IPS-15b (cell line): ENCODE measurements around the gene GRIN2C.

Experiments
- H3K27me3 ChIP-seq: one replicate; pipeline ENCODE4 v1.6.1; 2013; ENCODE audit warnings: low read length; ENCODE audit not compliant: control insufficient read depth, insufficient read depth
- H3K36me3 ChIP-seq: one replicate; pipeline ENCODE4 v1.6.1; 2013; ENCODE audit warnings: low read length; ENCODE audit not compliant: control insufficient read depth, insufficient read depth
- H3K4me1 ChIP-seq: one replicate; pipeline ENCODE4 v1.6.1; 2013; ENCODE audit warnings: mild to moderate bottlenecking, low read length; ENCODE audit not compliant: control insufficient read depth, insufficient read depth
- H3K4me3 ChIP-seq: one replicate; pipeline ENCODE4 v1.5.1; 2013; ENCODE audit warnings: low read depth, low read length
- H3K9ac ChIP-seq: one replicate; pipeline ENCODE4 v1.6.1; 2013; ENCODE audit warnings: low read depth, mild to moderate bottlenecking, low read length
- H3K9me3 ChIP-seq: one replicate; pipeline ENCODE4 v1.6.1; 2013; ENCODE audit warnings: mild to moderate bottlenecking, low read length; ENCODE audit not compliant: control insufficient read depth, insufficient read depth

GRIN2C gene

DNA sequence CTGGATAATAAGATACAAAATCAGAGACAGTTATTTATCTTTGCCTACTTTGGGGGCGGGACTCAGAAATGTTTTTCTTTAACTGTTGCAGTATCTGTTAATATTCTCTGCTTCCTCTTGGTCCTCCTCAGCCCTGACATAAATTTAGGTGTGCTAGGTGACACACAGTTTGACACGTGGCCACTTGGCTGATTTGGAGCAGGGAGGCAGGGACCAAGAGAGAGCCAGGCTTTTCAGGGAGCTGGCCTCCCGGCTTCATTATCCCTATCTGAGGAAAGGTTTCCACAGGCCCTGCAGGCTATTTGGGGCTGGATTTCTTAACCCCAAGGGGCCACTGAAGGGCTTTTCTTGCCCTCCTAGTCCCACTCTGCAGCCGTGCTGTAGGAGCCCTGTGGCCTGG lies 63.5 kb downstream of the GRIN2C start:
- no peaks in the 10 kb centered on the region for H3K9me3 ChIP-seq
- no peaks in the 10 kb centered on the region for H3K27me3 ChIP-seq
- no peak overlapping the region for H3K4me3 ChIP-seq
- no peaks in the 10 kb centered on the region for H3K4me1 ChIP-seq
- H3K36me3 ChIP-seq = peaks cover 45% of the 10 kb centered on the region
- H3K9ac ChIP-seq = no peak overlapping the region

GRCh38 chr17:74795327-74796020 lies 64.2 kb downstream of the GRIN2C start:
- Histone ChIP-seq H3K27me3 (no peaks in the 10 kb centered on the region), H3K4me1 (no peaks in the 10 kb centered on the region), H3K9ac (no peak overlapping the region), H3K36me3 (peaks cover 41% of the 10 kb centered on the region), H3K9me3 (no peaks in the 10 kb centered on the region), H3K4me3 (no peak overlapping the region)

DNA sequence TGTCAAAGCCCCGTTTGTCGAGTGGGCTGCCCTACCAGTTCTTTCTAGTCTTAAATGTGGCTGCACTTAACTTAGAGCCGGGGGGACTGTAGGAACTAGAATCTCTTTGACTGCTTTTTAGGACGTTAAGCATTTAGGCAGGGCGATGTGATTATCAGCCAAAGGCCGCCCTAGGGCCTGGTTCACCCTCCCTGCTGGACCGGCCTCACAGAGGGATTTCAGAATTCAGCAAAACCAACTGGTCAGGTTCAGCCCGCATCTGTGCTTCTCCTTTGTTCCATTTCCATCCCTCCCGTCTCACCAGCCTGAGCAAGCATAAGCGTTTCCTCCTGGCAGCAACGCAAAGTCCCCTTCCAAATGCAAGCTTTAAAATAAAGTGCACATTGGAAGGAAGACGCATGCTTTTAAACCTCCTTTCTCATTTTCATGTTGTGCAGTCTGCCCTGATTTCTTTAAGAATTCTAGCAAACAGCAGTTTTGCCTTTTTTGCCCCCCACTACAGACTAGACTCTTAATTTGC lies 67.0 kb downstream of the GRIN2C start:
- H3K4me1 ChIP-seq = no peaks in the 10 kb centered on the region
- H3K36me3 ChIP-seq = peaks cover 40% of the 10 kb centered on the region
- no peak overlapping the region for H3K4me3 ChIP-seq
- H3K27me3 ChIP-seq = no peaks in the 10 kb centered on the region
- H3K9ac ChIP-seq = no peak overlapping the region
- H3K9me3 ChIP-seq = no peaks in the 10 kb centered on the region
